ENCODE results near the gene KHDC4. TPM values are rescaled to one million over a fixed set of nuclear protein-coding genes. Genes with fewer than 3 reads are reported as not detected.

KHDC4 gene
- polyA plus RNA-seq, 1 of the 3 experiments (the other 2 are of a cell fraction), result 43.1 TPM

GRCh38 chr1:155974208-155975115, 40.2 kb upstream of the KHDC4 start:
- WGBS (ENCODE audit: low lambda C conversion rate), result 92% methylated on average over 13 of the region's 13 CpGs
- H3K9me3 ChIP-seq, result no peaks in the 10 kb centered on the region
- peaks cover 100% of the 10 kb centered on the region for H3K79me2 ChIP-seq (ENCODE audit: insufficient read depth)
- POLR2A ChIA-PET, result interaction anchor here (0.6 to 1.2 kb wide), 3 partner anchors 26 to 704 kb away, joined by 3 to 5 read pairs (median 3); no protein-coding TSS in a partner anchor
- TF ChIP-seq YY1 (IDR thresholded peaks at IDR 0.05; ENCODE audit: low read depth) (no peak), ZBTB33 (IDR thresholded peaks at IDR 0.05; ENCODE audit: borderline replicate concordance, low read depth) (no peak), NRF1 (IDR thresholded peaks at IDR 0.05; ENCODE audit: low read depth, low read length) (no peak), USF2 (IDR thresholded peaks at IDR 0.05; ENCODE audit: borderline replicate concordance, low read depth, low read length) (no peak), REST (IDR thresholded peaks at IDR 0.05; ENCODE audit: low read depth, low read length) (no peak), RFX5 (IDR thresholded peaks at IDR 0.05; ENCODE audit: low read length) (no peak), TEAD4 (IDR thresholded peaks at IDR 0.05; ENCODE audit: borderline replicate concordance, insufficient read depth) (no peak), SIN3A (IDR thresholded peaks at IDR 0.05; ENCODE audit: borderline replicate concordance, low read depth, low read length) (no peak), POLR2AphosphoS5 (IDR thresholded peaks at IDR 0.05; ENCODE audit: low read depth, low read length) (peak; percentile 10; the same call in 1 of the 2 replicates)
- no peak overlapping the region for H3K9ac ChIP-seq
- no peaks in the 10 kb centered on the region for H3K9me2 ChIP-seq
- no peaks in the 10 kb centered on the region for H3K27me3 ChIP-seq (ENCODE audit: insufficient read depth)
- no peak overlapping the region for H2AFZ ChIP-seq (ENCODE audit: low read depth)
- no peak for DNase-seq
- H3K4me3 ChIP-seq (ENCODE audit: low read depth in 2 of 2, low read length in 1 of 2), result no peak overlapping the region
- H3K27ac ChIP-seq (ENCODE audit: low read depth in 2 of 2, low read length in 1 of 2), result no peak overlapping the region; a peak in 1 of 4 replicates
- peaks cover 39 to 49% of the 10 kb centered on the region in 2 experiments for H3K4me1 ChIP-seq (ENCODE audit: control insufficient read depth in 1 of 2, insufficient read depth in 2 of 2, low read depth in 1 of 2, low read length in 1 of 2)
- H3K36me3 ChIP-seq (replicated peaks in 1 of 2; ENCODE audit: control insufficient read depth in 1 of 2, insufficient read depth in 2 of 2, low read length in 1 of 2), result peaks cover 0 to 7% of the 10 kb centered on the region in 2 experiments
- H3F3A ChIP-seq (replicated peaks; ENCODE audit: insufficient read depth), result peaks cover 19% of the 10 kb centered on the region
- peaks cover 69% of the 10 kb centered on the region for H4K20me1 ChIP-seq (ENCODE audit: insufficient read depth)
- H3K4me2 ChIP-seq, result peak overlapping the region; percentile 88
- CTCF ChIA-PET, result interaction anchor here (1.6 to 3.7 kb wide), 2 partner anchors 15 to 37 kb away, joined by 5 to 16 read pairs; no protein-coding TSS in a partner anchor
